ENCODE measurements around the gene PTK7.
"Not testable (repeated sequence)": the region's sequence is repeated elsewhere in the genome, so short reads cannot be mapped to it uniquely, and the experiment has no call there.

Gene PTK7

GRCh38 chr6:43054206-43054943 lies 21.7 kb upstream of the PTK7 start:
- no peak for DNase-seq

GRCh38 chr6:43055966-43056365 lies 20.1 kb upstream of the PTK7 start:
- no peak for DNase-seq

GRCh38 chr6:43058531-43058930 lies 17.6 kb upstream of the PTK7 start:
- DNase-seq, result no peak

GRCh38 chr6:43059168-43060033 lies 16.7 kb upstream of the PTK7 start, which contains the start of the genes KLC4 and MRPL2:
Gene KLC4, plus strand, starts transcription at chr6:43059631. Its CDS starts 1,705 bp downstream, at chr6:43061336.
Gene MRPL2, minus strand, starts transcription at chr6:43059434. Its CDS starts 53 bp downstream, at chr6:43059381.
- peak; percentile 99 for DNase-seq

GRCh38 chr6:43060034-43060754 lies 15.9 kb upstream of the PTK7 start:
- DNase-seq, result no peak

- DNase-seq, result no peak
These were observed 15.1 kb upstream of the PTK7 start for GRCh38 chr6:43060755-43061633.

- DNase-seq, result no peak
These were observed 14.3 kb upstream of the PTK7 start for GRCh38 chr6:43061861-43062260.

GRCh38 chr6:43062818-43063217 lies 13.3 kb upstream of the PTK7 start:
- DNase-seq, result no peak

- peak; percentile 50 for DNase-seq
These were observed 6.0 kb upstream of the PTK7 start for GRCh38 chr6:43070028-43070632.

- DNase-seq, result no peak
These were observed 1.1 kb upstream of the PTK7 start for GRCh38 chr6:43074847-43075669.

GRCh38 chr6:43076464-43077332 lies 584 bp downstream of the PTK7 start:
- no peak for DNase-seq

GRCh38 chr6:43077333-43077809 lies 1.3 kb downstream of the PTK7 start:
- no peak for DNase-seq

GRCh38 chr6:43077981-43078511 lies 1.9 kb downstream of the PTK7 start:
- DNase-seq, result no peak

- DNase-seq, result no peak
These were observed 2.6 kb downstream of the PTK7 start for GRCh38 chr6:43078691-43079090.

- DNase-seq, result no peak
These were observed 4.9 kb downstream of the PTK7 start for GRCh38 chr6:43081043-43081442.

- not testable (repeated sequence) for DNase-seq
These were observed 5.8 kb downstream of the PTK7 start for GRCh38 chr6:43081922-43082321.

- no peak for DNase-seq
These were observed 6.9 kb downstream of the PTK7 start for GRCh38 chr6:43082806-43083655.

- DNase-seq, result peak; percentile 46
These were observed 10.0 kb downstream of the PTK7 start for GRCh38 chr6:43086022-43086658.
